ENCODE measurements around the gene AQP7. TPM values are rescaled to one million over a fixed set of nuclear protein-coding genes. Genes with fewer than 3 reads are reported as not detected.

AQP7 gene
- total and polyA plus RNA-seq, 7 experiments from 2014 or later = 0.32 to 1.9 (median 0.87) TPM; not detected in 1

- no peak overlapping the region for H3K4me3 ChIP-seq (ENCODE audit: low read length)
- H3K36me3 Mint-ChIP-seq = peaks cover 5 to 57% (median 46%) of the 10 kb centered on the region in 5 donors
- CTCF ChIA-PET = interaction anchor here (1.1 kb wide), 1 partner anchor 95 kb away, joined by 4 read pairs; no protein-coding TSS in a partner anchor
- no peaks in the 10 kb centered on the region for H3K4me1 ChIP-seq (ENCODE audit: control insufficient read depth in 2 of 2, insufficient read depth in 2 of 2, low read length in 2 of 2)
- H3K4me1 Mint-ChIP-seq = peaks cover 0 to 12% (median 8%) of the 10 kb centered on the region in 7 donors
- H3K9me3 ChIP-seq (ENCODE audit: control insufficient read depth in 2 of 3, low read length in 3 of 3) = no peaks in the 10 kb centered on the region
- no peak overlapping the region for H3K4me3 Mint-ChIP-seq
- H3K36me3 ChIP-seq (ENCODE audit: control insufficient read depth in 2 of 3, insufficient read depth in 3 of 3, low read length in 3 of 3) = peaks cover 0 to 47% (median 15%) of the 10 kb centered on the region in 3 experiments
- intact Hi-C loops (cut with micrococcal nuclease) = no loop called here
- no peak overlapping the region for H3K27ac ChIP-seq (ENCODE audit: low read depth, low read length)
- no peaks in the 10 kb centered on the region for H3K9me3 Mint-ChIP-seq
- ATAC-seq = no peak
- DNase-seq = no peak
- peak overlapping the region in 2 of 9 donors; percentile 60 to 65 for H3K27ac Mint-ChIP-seq
- H3K27me3 ChIP-seq (ENCODE audit: control insufficient read depth in 2 of 2, insufficient read depth in 2 of 2, low read length in 2 of 2) = no peaks in the 10 kb centered on the region
- POLR2A ChIA-PET = no interaction called here
- no peaks in the 10 kb centered on the region for H3K27me3 Mint-ChIP-seq
Measured at GRCh38 chr9:33351547-33351946, 50.8 kb downstream of the AQP7 start.

GRCh38 chr9:33350310-33350709 is 52.1 kb downstream of the AQP7 start:
- no peak for ATAC-seq
- H3K9me3 Mint-ChIP-seq = no peaks in the 10 kb centered on the region
- Histone ChIP-seq H3K4me3 (ENCODE audit: low read length) (no peak overlapping the region), H3K27me3 (ENCODE audit: control insufficient read depth in 2 of 2, insufficient read depth in 2 of 2, low read length in 2 of 2) (no peaks in the 10 kb centered on the region), H3K9me3 (ENCODE audit: control insufficient read depth in 2 of 3, low read length in 3 of 3) (no peaks in the 10 kb centered on the region), H3K4me1 (ENCODE audit: control insufficient read depth in 2 of 2, insufficient read depth in 2 of 2, low read length in 2 of 2) (no peaks in the 10 kb centered on the region), H3K27ac (ENCODE audit: low read depth, low read length) (no peak overlapping the region), H3K36me3 (ENCODE audit: control insufficient read depth in 2 of 3, insufficient read depth in 3 of 3, low read length in 3 of 3) (peaks cover 8 to 59% (median 27%) of the 10 kb centered on the region in 3 experiments)
- no peaks in the 10 kb centered on the region for H3K27me3 Mint-ChIP-seq
- no peak for DNase-seq
- intact Hi-C loops (cut with micrococcal nuclease) = no loop called here
- ChIA-PET CTCF (interaction anchor here (0.6 to 1.3 kb wide), 3 partner anchors 24 to 96 kb away, joined by 4 read pairs; no protein-coding TSS in a partner anchor), POLR2A (no interaction called here)
- peaks cover 5 to 60% (median 43%) of the 10 kb centered on the region in 5 donors for H3K36me3 Mint-ChIP-seq
- peak overlapping the region in 4 of 9 donors; percentile 23 to 88 (median 42) for H3K27ac Mint-ChIP-seq
- no peak overlapping the region for H3K4me3 Mint-ChIP-seq
- peaks cover 0 to 12% (median 8%) of the 10 kb centered on the region in 7 donors for H3K4me1 Mint-ChIP-seq

GRCh38 chr9:33349743-33350142 is 52.6 kb downstream of the AQP7 start:
- no peak overlapping the region for H3K27ac ChIP-seq (ENCODE audit: low read depth, low read length)
- peaks cover 0 to 7% (median 3%) of the 10 kb centered on the region in 7 donors for H3K4me1 Mint-ChIP-seq
- H3K4me1 ChIP-seq (ENCODE audit: control insufficient read depth in 2 of 2, insufficient read depth in 2 of 2, low read length in 2 of 2) = no peaks in the 10 kb centered on the region
- H3K27ac Mint-ChIP-seq = peak overlapping the region in 1 of 9 donors; percentile 18
- peaks cover 5 to 54% (median 39%) of the 10 kb centered on the region in 5 donors for H3K36me3 Mint-ChIP-seq
- no peak for DNase-seq
- H3K9me3 Mint-ChIP-seq = no peaks in the 10 kb centered on the region
- no peaks in the 10 kb centered on the region for H3K27me3 ChIP-seq (ENCODE audit: control insufficient read depth in 2 of 2, insufficient read depth in 2 of 2, low read length in 2 of 2)
- no peak for ATAC-seq
- no peak overlapping the region for H3K4me3 ChIP-seq (ENCODE audit: low read length)
- H3K4me3 Mint-ChIP-seq = no peak overlapping the region
- intact Hi-C loops (cut with micrococcal nuclease) = no loop called here
- H3K36me3 ChIP-seq (ENCODE audit: control insufficient read depth in 2 of 3, insufficient read depth in 3 of 3, low read length in 3 of 3) = peaks cover 8 to 56% (median 27%) of the 10 kb centered on the region in 3 experiments
- POLR2A ChIA-PET = no interaction called here
- CTCF ChIA-PET = interaction anchor here (0.6 to 1.3 kb wide), 2 partner anchors 24 to 34 kb away, joined by 4 read pairs; no protein-coding TSS in a partner anchor
- no peaks in the 10 kb centered on the region for H3K27me3 Mint-ChIP-seq
- no peaks in the 10 kb centered on the region for H3K9me3 ChIP-seq (ENCODE audit: control insufficient read depth in 2 of 3, low read length in 3 of 3)

GRCh38 chr9:33348998-33349397 is 53.4 kb downstream of the AQP7 start:
- POLR2A ChIA-PET = no interaction called here
- H3K9me3 Mint-ChIP-seq = no peaks in the 10 kb centered on the region
- intact Hi-C loops (cut with micrococcal nuclease) = no loop called here
- no peaks in the 10 kb centered on the region for H3K4me1 Mint-ChIP-seq
- no peak overlapping the region for H3K4me3 Mint-ChIP-seq
- no peaks in the 10 kb centered on the region for H3K9me3 ChIP-seq (ENCODE audit: control insufficient read depth in 2 of 3, low read length in 3 of 3)
- peak overlapping the region in 2 of 9 donors; percentile 11 to 42 for H3K27ac Mint-ChIP-seq
- no peaks in the 10 kb centered on the region for H3K4me1 ChIP-seq (ENCODE audit: control insufficient read depth in 2 of 2, insufficient read depth in 2 of 2, low read length in 2 of 2)
- H3K27ac ChIP-seq (ENCODE audit: low read depth, low read length) = no peak overlapping the region
- ATAC-seq (no peak), DNase-seq (no peak)
- CTCF ChIA-PET = no interaction called here
- H3K4me3 ChIP-seq (ENCODE audit: low read length) = no peak overlapping the region
- peaks cover 8 to 56% (median 29%) of the 10 kb centered on the region in 3 experiments for H3K36me3 ChIP-seq (ENCODE audit: control insufficient read depth in 2 of 3, insufficient read depth in 3 of 3, low read length in 3 of 3)
- no peaks in the 10 kb centered on the region for H3K27me3 Mint-ChIP-seq
- H3K27me3 ChIP-seq (ENCODE audit: control insufficient read depth in 2 of 2, insufficient read depth in 2 of 2, low read length in 2 of 2) = no peaks in the 10 kb centered on the region
- peaks cover 9 to 51% (median 37%) of the 10 kb centered on the region in 5 donors for H3K36me3 Mint-ChIP-seq

- Histone ChIP-seq H3K9me3 (ENCODE audit: control insufficient read depth in 2 of 3, low read length in 3 of 3) (no peaks in the 10 kb centered on the region), H3K4me3 (ENCODE audit: low read length) (no peak overlapping the region), H3K27me3 (ENCODE audit: control insufficient read depth in 2 of 2, insufficient read depth in 2 of 2, low read length in 2 of 2) (no peaks in the 10 kb centered on the region), H3K27ac (ENCODE audit: low read depth, low read length) (no peak overlapping the region), H3K4me1 (ENCODE audit: control insufficient read depth in 2 of 2, insufficient read depth in 2 of 2, low read length in 2 of 2) (no peaks in the 10 kb centered on the region), H3K36me3 (ENCODE audit: control insufficient read depth in 2 of 3, insufficient read depth in 3 of 3, low read length in 3 of 3) (peaks cover 8 to 76% (median 31%) of the 10 kb centered on the region in 3 experiments)
- ChIA-PET POLR2A (no interaction called here), CTCF (no interaction called here)
- no peak for ATAC-seq
- no peak overlapping the region for H3K4me3 Mint-ChIP-seq
- no peaks in the 10 kb centered on the region for H3K9me3 Mint-ChIP-seq
- peak overlapping the region in 2 of 9 donors; percentile 7 to 32 for H3K27ac Mint-ChIP-seq
- DNase-seq = no peak
- intact Hi-C loops (cut with micrococcal nuclease) = no loop called here
- no peaks in the 10 kb centered on the region for H3K27me3 Mint-ChIP-seq
- H3K36me3 Mint-ChIP-seq = peaks cover 9 to 55% (median 42%) of the 10 kb centered on the region in 5 donors
- no peaks in the 10 kb centered on the region for H3K4me1 Mint-ChIP-seq
Measured at GRCh38 chr9:33346564-33346963, 55.8 kb downstream of the AQP7 start.

GRCh38 chr9:33344145-33344544 is 58.2 kb downstream of the AQP7 start:
- ATAC-seq = no peak
- H3K27me3 Mint-ChIP-seq = no peaks in the 10 kb centered on the region
- H3K27ac Mint-ChIP-seq = no peak overlapping the region

GRCh38 chr9:33341182-33341581 is 61.2 kb downstream of the AQP7 start:
- Mint-ChIP-seq H3K27ac (peak overlapping the region in 4 of 9 donors; percentile 30 to 78 (median 52)), H3K4me1 (peaks cover 0 to 18% (median 0%) of the 10 kb centered on the region in 7 donors), H3K36me3 (peaks cover 30 to 60% (median 48%) of the 10 kb centered on the region in 5 donors), H3K9me3 (peaks cover 4 to 27% (median 10%) of the 10 kb centered on the region in 11 donors), H3K4me3 (no peak overlapping the region), H3K27me3 (no peaks in the 10 kb centered on the region)
- no peaks in the 10 kb centered on the region for H3K27me3 ChIP-seq (ENCODE audit: control insufficient read depth in 2 of 2, insufficient read depth in 2 of 2, low read length in 2 of 2)
- H3K4me3 ChIP-seq (ENCODE audit: low read length) = no peak overlapping the region
- ATAC-seq (no peak), DNase-seq (no peak)
- H3K27ac ChIP-seq (ENCODE audit: low read depth, low read length) = no peak overlapping the region
- peaks cover 0 to 11% (median 0%) of the 10 kb centered on the region in 3 experiments for H3K9me3 ChIP-seq (ENCODE audit: control insufficient read depth in 2 of 3, low read length in 3 of 3)
- ChIA-PET POLR2A (no interaction called here), CTCF (no interaction called here)
- H3K36me3 ChIP-seq (ENCODE audit: control insufficient read depth in 2 of 3, insufficient read depth in 3 of 3, low read length in 3 of 3) = peaks cover 12 to 82% (median 15%) of the 10 kb centered on the region in 3 experiments
- intact Hi-C loops (cut with micrococcal nuclease) = loop anchor here in 1 of 2 donors (5.0 kb wide), 1 partner anchor 54 kb away; no protein-coding TSS in a partner anchor
- no peaks in the 10 kb centered on the region for H3K4me1 ChIP-seq (ENCODE audit: control insufficient read depth in 2 of 2, insufficient read depth in 2 of 2, low read length in 2 of 2)

More at GRCh38 chr9:33344145-33344544, 58.2 kb downstream of the AQP7 start:
- peaks cover 15 to 89% (median 31%) of the 10 kb centered on the region in 3 experiments for H3K36me3 ChIP-seq (ENCODE audit: control insufficient read depth in 2 of 3, insufficient read depth in 3 of 3, low read length in 3 of 3)
- H3K27ac ChIP-seq (ENCODE audit: low read depth, low read length) = no peak overlapping the region
- H3K9me3 ChIP-seq (ENCODE audit: control insufficient read depth in 2 of 3, low read length in 3 of 3) = peaks cover 0 to 11% (median 0%) of the 10 kb centered on the region in 3 experiments
- DNase-seq = no peak
- Mint-ChIP-seq H3K36me3 (peaks cover 29 to 70% (median 58%) of the 10 kb centered on the region in 5 donors), H3K4me1 (peaks cover 0 to 16% (median 0%) of the 10 kb centered on the region in 7 donors), H3K4me3 (no peak overlapping the region), H3K9me3 (peaks cover 4 to 20% (median 9%) of the 10 kb centered on the region in 11 donors)
- H3K4me1 ChIP-seq (ENCODE audit: control insufficient read depth in 2 of 2, insufficient read depth in 2 of 2, low read length in 2 of 2) = no peaks in the 10 kb centered on the region
- H3K27me3 ChIP-seq (ENCODE audit: control insufficient read depth in 2 of 2, insufficient read depth in 2 of 2, low read length in 2 of 2) = no peaks in the 10 kb centered on the region
- ChIA-PET POLR2A (no interaction called here), CTCF (no interaction called here)
- no peak overlapping the region for H3K4me3 ChIP-seq (ENCODE audit: low read length)
- intact Hi-C loops (cut with micrococcal nuclease) = loop anchor here in 1 of 2 donors (5.0 kb wide), 1 partner anchor 57 kb away; no protein-coding TSS in a partner anchor

Data from naive thymus-derived CD4-positive, alpha-beta T cell (primary cell).